Measurements from ENCODE around the gene RYK.
"Not testable (repeated sequence)": the region's sequence is repeated elsewhere in the genome, so short reads cannot be mapped to it uniquely, and the experiment has no call there.

The RYK gene

GRCh38 chr3:134250717-134251220 lies at the start of gene RYK:
Gene RYK, minus strand, starts transcription at chr3:134250859. Its CDS starts 205 bp downstream, at chr3:134250654.
- DNase-seq: no peak

GRCh38 chr3:134299888-134300206 lies 49.2 kb upstream of the RYK start:
- no peak for DNase-seq

GRCh38 chr3:134299185-134299887 lies 48.7 kb upstream of the RYK start:
- DNase-seq: no peak

- DNase-seq: no peak
Observed at GRCh38 chr3:134298249-134298648, 47.6 kb upstream of the RYK start.

- DNase-seq: no peak
Observed at GRCh38 chr3:134296616-134297015, 46.0 kb upstream of the RYK start.

GRCh38 chr3:134295930-134296329 lies 45.3 kb upstream of the RYK start:
- DNase-seq: no peak

- DNase-seq: no peak
Observed at GRCh38 chr3:134294302-134295280, 43.9 kb upstream of the RYK start.

- DNase-seq: no peak
Observed at GRCh38 chr3:134291319-134292254, 40.9 kb upstream of the RYK start.

GRCh38 chr3:134287512-134287911 lies 36.9 kb upstream of the RYK start:
- DNase-seq: no peak

GRCh38 chr3:134284438-134284837 lies 33.8 kb upstream of the RYK start:
- no peak for DNase-seq

- DNase-seq: no peak
Observed at GRCh38 chr3:134282659-134283047, 32.0 kb upstream of the RYK start.

GRCh38 chr3:134281912-134282658 lies 31.4 kb upstream of the RYK start:
- DNase-seq: no peak

- DNase-seq: no peak
Observed at GRCh38 chr3:134279466-134279865, 28.8 kb upstream of the RYK start.

- DNase-seq: no peak
Observed at GRCh38 chr3:134277066-134277660, 26.5 kb upstream of the RYK start.

GRCh38 chr3:134276086-134276485 lies 25.4 kb upstream of the RYK start:
- DNase-seq: no peak

- not testable (repeated sequence) for DNase-seq
Observed at GRCh38 chr3:134275110-134275509, 24.5 kb upstream of the RYK start.

- no peak for DNase-seq
Observed at GRCh38 chr3:134274571-134274970, 23.9 kb upstream of the RYK start.

- no peak for DNase-seq
Observed at GRCh38 chr3:134267996-134268395, 17.3 kb upstream of the RYK start.

GRCh38 chr3:134260987-134261386 lies 10.3 kb upstream of the RYK start:
- DNase-seq: no peak

- DNase-seq: no peak
Observed at GRCh38 chr3:134258761-134259347, 8.2 kb upstream of the RYK start.

GRCh38 chr3:134255404-134255803 lies 4.7 kb upstream of the RYK start:
- DNase-seq: no peak

Data from SIG-M5 (cell line).